ENCODE measurements around the gene SPATA24.
"Not testable (repeated sequence)": the region's sequence is repeated elsewhere in the genome, so short reads cannot be mapped to it uniquely, and the experiment has no call there.

Gene SPATA24

DNA sequence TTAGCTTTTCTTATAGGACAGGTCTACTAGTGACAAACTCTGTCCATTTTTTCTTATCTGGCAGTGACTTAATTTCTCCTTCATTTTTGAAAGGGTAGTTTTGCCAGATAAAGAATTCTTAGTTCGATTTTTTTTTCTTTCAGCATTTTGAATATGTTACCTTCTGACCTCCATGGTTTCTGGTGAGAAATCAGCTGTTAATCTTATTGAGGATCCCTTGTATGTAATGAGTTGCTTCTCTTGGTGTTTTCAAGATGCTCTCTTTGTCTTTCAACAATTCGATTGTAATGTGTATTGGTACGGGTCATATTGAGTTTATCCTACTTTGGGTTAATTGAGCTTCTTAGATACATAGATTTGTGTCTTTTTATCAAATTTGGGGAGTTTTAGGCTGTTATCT is 49.7 kb downstream of the SPATA24 start:
- TF ChIP-seq, protein P1, sequence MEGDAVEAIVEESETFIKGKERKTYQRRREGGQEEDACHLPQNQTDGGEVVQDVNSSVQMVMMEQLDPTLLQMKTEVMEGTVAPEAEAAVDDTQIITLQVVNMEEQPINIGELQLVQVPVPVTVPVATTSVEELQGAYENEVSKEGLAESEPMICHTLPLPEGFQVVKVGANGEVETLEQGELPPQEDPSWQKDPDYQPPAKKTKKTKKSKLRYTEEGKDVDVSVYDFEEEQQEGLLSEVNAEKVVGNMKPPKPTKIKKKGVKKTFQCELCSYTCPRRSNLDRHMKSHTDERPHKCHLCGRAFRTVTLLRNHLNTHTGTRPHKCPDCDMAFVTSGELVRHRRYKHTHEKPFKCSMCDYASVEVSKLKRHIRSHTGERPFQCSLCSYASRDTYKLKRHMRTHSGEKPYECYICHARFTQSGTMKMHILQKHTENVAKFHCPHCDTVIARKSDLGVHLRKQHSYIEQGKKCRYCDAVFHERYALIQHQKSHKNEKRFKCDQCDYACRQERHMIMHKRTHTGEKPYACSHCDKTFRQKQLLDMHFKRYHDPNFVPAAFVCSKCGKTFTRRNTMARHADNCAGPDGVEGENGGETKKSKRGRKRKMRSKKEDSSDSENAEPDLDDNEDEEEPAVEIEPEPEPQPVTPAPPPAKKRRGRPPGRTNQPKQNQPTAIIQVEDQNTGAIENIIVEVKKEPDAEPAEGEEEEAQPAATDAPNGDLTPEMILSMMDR (conservative IDR thresholded peaks at IDR 0.05; ENCODE audit: low read depth, low read length): no peak
- H3K4me3 ChIP-seq (ENCODE audit: low read length): no peak overlapping the region
- no peak for DNase-seq (ENCODE audit: low read depth)

DNA sequence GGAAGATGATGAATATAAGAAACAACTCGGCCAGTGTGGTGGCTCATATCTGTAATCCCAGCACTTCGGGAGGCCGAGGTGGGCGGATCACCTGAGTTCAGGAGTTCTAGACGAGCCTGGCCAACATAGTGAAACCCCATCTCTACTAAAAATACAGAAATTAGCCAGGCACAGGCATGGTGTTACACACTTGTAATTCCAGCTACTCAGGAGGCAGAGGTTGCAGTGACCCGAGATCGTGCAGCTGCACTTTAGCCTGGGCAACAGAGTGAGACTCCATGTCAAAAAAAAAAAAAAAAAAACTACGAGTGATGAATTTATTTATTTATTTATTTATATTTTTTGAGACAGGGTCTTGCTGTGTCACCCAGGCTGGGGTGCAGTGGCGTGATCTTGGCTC is 56.0 kb downstream of the SPATA24 start:
- DNase-seq (ENCODE audit: low read depth); H3K4me3 ChIP-seq (ENCODE audit: low read length): not testable (repeated sequence)

Data from retinal pigment epithelial cell (primary cell).